Cardiac ventricle fibroblast (primary cell): ENCODE results near the gene GSTM3. TPM values are rescaled to one million over a fixed set of nuclear protein-coding genes. Genes with fewer than 3 reads are reported as not detected.

Experiments
- total RNA-seq: library from RNA; depleted of rRNA; stranded (reverse); fragments of >200 nt; gene quantifications from 2 replicates; pipeline ENCODE4 v1.2.3, GENCODE V29; 2015

Gene GSTM3
- 135 and 155 TPM in 2 replicates for total RNA-seq

DNA sequence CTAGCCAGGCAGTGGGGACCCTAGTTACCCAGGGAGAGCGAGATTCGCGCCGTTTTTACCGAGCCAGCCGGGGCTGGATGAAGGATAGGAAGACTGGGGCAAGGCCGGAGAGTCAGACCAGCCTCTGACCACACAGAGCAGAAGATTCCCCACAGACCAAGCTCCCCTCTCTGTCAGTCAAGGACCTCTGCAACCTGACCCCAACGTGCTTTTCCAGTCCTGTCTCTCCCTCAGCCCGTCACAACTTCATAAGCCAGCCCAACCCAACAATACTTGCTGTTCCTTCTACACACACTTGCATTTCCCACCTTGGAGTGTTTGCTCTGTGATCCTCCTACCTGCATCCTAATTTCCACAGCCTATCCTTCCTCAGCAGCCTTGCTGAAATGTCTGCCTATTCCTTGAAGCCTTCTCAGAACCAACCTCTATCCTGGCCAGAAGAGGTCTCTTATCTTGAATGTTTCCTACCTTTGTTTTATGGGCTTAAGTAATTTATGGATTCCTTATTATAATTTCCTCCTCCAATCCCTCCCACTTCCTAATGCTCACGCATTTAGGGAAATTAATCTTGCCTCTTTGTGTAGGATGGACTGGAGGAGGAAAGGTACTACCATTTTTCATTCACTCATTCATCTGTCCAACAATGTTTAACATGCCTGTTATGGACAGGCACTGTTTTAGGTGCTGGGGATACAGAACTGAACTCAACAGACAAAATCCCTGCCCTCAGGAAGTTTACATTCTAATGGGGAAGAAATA is at the start of gene GSTM3:
TSS of gene GSTM3 (minus strand) at position 424 of the 759 bp plus-strand sequence. CDS start 751 bp downstream, outside the sequence.

DNA sequence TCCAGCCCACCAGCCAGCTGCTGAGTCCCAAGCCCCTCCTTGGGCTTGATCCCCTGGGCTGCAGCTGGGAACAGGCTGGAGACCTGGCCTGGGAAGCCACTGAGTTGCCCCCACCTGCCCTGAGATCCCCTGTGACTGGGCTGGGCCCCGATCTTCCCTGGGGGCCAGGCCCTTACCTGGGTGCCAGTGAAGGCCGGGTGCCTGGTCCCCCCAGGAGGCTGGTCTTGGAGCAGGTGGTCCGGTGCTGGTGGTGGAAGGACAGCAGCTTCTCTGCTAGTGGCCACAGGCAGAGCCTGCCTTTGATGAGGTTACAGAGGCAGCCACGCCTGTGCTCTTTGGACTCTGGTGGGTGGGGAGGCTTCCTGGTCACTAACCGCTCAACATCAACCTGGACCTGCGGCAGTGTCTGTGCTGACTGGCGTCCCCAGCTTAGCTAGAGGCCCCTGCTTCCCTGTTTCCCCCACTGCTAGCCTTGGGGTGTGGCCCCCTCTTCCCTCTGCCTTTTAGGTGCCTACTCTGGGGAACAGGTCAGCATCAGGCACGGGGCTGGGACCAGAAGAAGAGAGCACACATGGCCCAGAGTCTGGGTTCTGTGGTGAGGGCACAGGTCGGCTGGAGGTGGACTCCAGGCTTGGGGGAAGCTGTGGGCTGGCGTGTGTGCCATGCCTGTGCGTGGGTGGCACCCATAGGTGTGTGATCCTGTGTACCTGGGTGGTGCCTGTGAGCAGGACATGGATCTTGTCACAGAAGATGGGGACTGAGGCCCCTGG is 23.0 kb upstream of the GSTM3 start, which contains the start of gene EPS8L3:
TSS of gene EPS8L3 (minus strand) at position 278 of the 770 bp plus-strand sequence. CDS start 2,174 bp downstream, outside the sequence.

DNA sequence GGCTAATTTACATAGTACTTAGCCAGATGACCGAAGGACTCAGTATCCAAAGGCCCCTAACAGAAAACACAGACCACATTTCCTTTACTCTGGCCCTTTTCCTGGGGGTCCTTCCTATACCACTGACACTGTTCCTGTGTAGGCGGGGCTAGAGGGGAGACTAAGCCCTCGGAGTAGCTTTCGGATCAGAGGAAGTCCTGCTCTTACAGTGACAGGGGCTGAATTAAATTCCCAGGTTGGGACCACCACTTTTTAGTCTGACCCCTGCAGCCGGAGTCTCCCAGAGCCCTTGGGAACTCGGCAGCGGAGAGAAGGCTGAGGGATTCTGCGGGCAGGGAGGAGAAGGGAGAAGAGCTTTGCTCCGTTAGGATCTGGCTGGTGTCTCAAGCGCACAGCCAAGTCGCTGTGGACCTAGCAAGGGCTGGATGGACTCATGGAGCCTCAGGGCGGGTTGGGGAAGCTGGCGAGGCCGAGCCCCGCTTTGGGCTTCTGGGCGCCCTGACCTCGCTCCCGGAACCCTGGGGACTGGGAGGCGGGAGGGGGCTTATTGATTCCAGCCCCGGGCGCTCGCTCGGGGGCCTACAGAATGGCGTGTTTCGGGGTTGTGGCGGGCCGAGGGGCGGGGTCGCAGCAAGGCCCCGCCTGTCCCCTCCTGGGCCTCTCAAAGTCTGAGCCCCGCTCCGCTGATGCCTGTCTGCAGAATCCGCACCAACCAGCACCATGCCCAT is 29.1 kb downstream of the GSTM3 start, which contains the start of gene GSTM5:
TSS of gene GSTM5 (plus strand) at position 659 of the 728 bp plus-strand sequence. CDS start at position 721, 62 bp downstream.

DNA sequence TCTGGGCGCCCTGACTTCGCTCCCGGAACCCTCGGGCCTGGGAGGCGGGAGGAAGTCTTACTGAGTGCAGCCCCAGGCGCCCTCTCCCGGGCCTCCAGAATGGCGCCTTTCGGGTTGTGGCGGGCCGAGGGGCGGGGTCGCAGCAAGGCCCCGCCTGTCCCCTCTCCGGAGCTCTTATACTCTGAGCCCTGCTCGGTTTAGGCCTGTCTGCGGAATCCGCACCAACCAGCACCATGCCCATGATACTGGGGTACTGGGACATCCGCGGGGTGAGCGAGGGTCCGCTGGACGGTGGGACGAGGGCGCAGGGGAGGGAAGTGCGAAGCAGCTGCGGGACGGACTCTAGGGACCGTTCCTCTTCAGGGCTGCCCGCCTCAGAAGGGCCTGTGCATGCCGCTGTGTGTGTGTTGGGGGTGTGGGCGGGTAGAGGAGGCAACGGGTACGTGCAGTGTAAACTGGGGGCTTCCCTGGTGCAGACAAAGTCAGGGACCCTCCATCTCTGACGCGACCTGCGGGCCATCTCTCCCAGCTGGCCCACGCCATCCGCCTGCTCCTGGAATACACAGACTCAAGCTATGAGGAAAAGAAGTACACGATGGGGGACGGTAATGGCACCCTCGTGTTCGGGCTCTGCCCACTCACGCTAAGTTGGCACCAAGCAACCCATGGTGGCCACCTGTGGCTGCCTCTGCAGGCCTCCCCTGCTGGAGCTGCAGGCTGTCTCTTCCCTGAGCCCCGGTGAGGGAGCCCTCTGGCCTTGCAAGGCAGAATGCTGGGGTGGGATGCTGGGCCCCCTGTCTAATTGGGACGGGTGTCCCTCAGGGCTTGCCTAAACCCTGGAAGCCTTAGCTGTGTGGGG is 53.0 kb downstream of the GSTM3 start, which contains the start of gene GSTM1:
TSS of gene GSTM1 (plus strand) at position 177 of the 859 bp plus-strand sequence. CDS start at position 234, 57 bp downstream.

Other genes with a start within 250 kb of the GSTM3 start
- gene CYB561D1, start 246.9 kb downstream of the GSTM3 start, total RNA-seq: 3.8 and 5.2 TPM in 2 replicates
- gene AMIGO1, start 231.3 kb downstream of the GSTM3 start, total RNA-seq: 1.2 and 1.4 TPM in 2 replicates
- not detected in 2 replicates for gene GPR61, start 201.2 kb downstream of the GSTM3 start, total RNA-seq
- 7.4 and 7.6 TPM in 2 replicates for gene GNAI3, start 192.4 kb downstream of the GSTM3 start, total RNA-seq
- 0.68 TPM in 1 of 2 replicates, not detected in the other for gene GNAT2, start 121.4 kb downstream of the GSTM3 start, total RNA-seq
- 48.8 and 73.6 TPM in 2 replicates for gene AMPD2, start 121.2 kb downstream of the GSTM3 start, total RNA-seq
- gene GSTM4, start 84.9 kb downstream of the GSTM3 start, total RNA-seq: 19.7 and 39.6 TPM in 2 replicates
- gene GSTM2, start 73.0 kb downstream of the GSTM3 start, total RNA-seq: 20.9 and 21.6 TPM in 2 replicates
- not detected in 2 replicates for gene GSTM1, start 53.2 kb downstream of the GSTM3 start, total RNA-seq
- 4.4 and 7.1 TPM in 2 replicates for gene GSTM5, start 28.8 kb downstream of the GSTM3 start, total RNA-seq
- not detected in 2 replicates for gene EPS8L3, start 22.9 kb upstream of the GSTM3 start, total RNA-seq
- gene CSF1, start 169.8 kb upstream of the GSTM3 start, total RNA-seq: 261 and 268 TPM in 2 replicates
- 58.4 and 63.2 TPM in 2 replicates for gene AHCYL1, start 243.7 kb upstream of the GSTM3 start, total RNA-seq